GM18907 (cell line): ENCODE data around the gene CBX6.

Experiments
- ATAC-seq: cut with Tn5 transposase; IDR thresholded peaks from one replicate; pipeline ENCODE4 v1.9.1; 2021; ENCODE audit warnings: mild to moderate bottlenecking, moderate library complexity; ENCODE audit not compliant: unreplicated experiment

Gene CBX6

GRCh38 chr22:38873469-38874411, 1.7 kb upstream of the CBX6 start:
- no peak for ATAC-seq

- no peak for ATAC-seq
Observed at GRCh38 chr22:38872831-38873248, 824 bp upstream of the CBX6 start.

GRCh38 chr22:38871360-38872171, 450 bp downstream of the CBX6 start:
- peak; percentile 16 for ATAC-seq

- ATAC-seq = no peak
Observed at GRCh38 chr22:38870791-38871359, 1.1 kb downstream of the CBX6 start.

GRCh38 chr22:38870312-38870741, 1.7 kb downstream of the CBX6 start:
- ATAC-seq = peak; percentile 37

- ATAC-seq = no peak
Observed at GRCh38 chr22:38869663-38870062, 2.4 kb downstream of the CBX6 start.

GRCh38 chr22:38868886-38869381, 3.1 kb downstream of the CBX6 start:
- no peak for ATAC-seq

- no peak for ATAC-seq
Observed at GRCh38 chr22:38868286-38868721, 3.7 kb downstream of the CBX6 start.

- no peak for ATAC-seq
Observed at GRCh38 chr22:38867471-38868285, 4.3 kb downstream of the CBX6 start.

GRCh38 chr22:38867124-38867455, 4.9 kb downstream of the CBX6 start:
- no peak for ATAC-seq

GRCh38 chr22:38866399-38867123, 5.5 kb downstream of the CBX6 start:
- no peak for ATAC-seq

- no peak for ATAC-seq
Observed at GRCh38 chr22:38866024-38866398, 6.0 kb downstream of the CBX6 start.

- ATAC-seq = no peak
Observed at GRCh38 chr22:38865201-38866023, 6.6 kb downstream of the CBX6 start.

GRCh38 chr22:38864361-38865191, 7.4 kb downstream of the CBX6 start:
- no peak for ATAC-seq

GRCh38 chr22:38863531-38864131, 8.4 kb downstream of the CBX6 start:
- no peak for ATAC-seq

GRCh38 chr22:38862375-38863329, 9.4 kb downstream of the CBX6 start:
- ATAC-seq = no peak

GRCh38 chr22:38861927-38862326, 10.1 kb downstream of the CBX6 start:
- no peak for ATAC-seq
